Hepatocyte (in vitro differentiated cells): ENCODE data around the gene TMEM143.

Source experiments
- CTCF ChIP-seq: fragments of 200-600 bp; sonication (generic); IDR thresholded peaks from 2 replicates; pipeline ENCODE4 v1.5.1; 2016; ENCODE audit warnings: antibody characterized with exemption, mild to moderate bottlenecking; ENCODE audit not compliant: poor library complexity
- EZH2phosphoT487 ChIP-seq: fragments of 200-600 bp; sonication (generic); IDR thresholded peaks from one replicate; pipeline ENCODE4 v1.6.1; 2018; ENCODE audit warnings: antibody characterized with exemption, mild to moderate bottlenecking, low read depth, moderate library complexity; ENCODE audit not compliant: unreplicated experiment, severe bottlenecking

- no peak for TF ChIP-seq CTCF
- TF ChIP-seq EZH2phosphoT487 = no peak
Measured at GRCh38 chr19:48381178-48381950, 17.6 kb upstream of the TMEM143 start.
